Effector memory CD8-positive, alpha-beta T cell (primary cell): ENCODE data around the gene EYS.

Source experiments
- ATAC-seq: fragments of 150-1000 bp; cut with Tn5 transposase; replicated peaks from 2 replicates; pipeline ENCODE4 v1.10.0; 2021; ENCODE audit warnings: mild to moderate bottlenecking, moderate library complexity
- DNase-seq, 3 experiments: peaks; one replicate each; pipeline ENCODE4 v3.0.0; 2021
- H3K27ac Mint-ChIP-seq, 2 donors: one replicate each; pipeline ENCODE4 v1.8.0; 2022; ENCODE audit warnings: mild to moderate bottlenecking in 2 of 2, mixed read lengths in 2 of 2, moderate library complexity in 2 of 2
- H3K27me3 Mint-ChIP-seq, 2 donors: one replicate each; pipeline ENCODE4 v1.8.0; 2022; ENCODE audit warnings: mixed read lengths in 2 of 2
- H3K36me3 Mint-ChIP-seq: one replicate; pipeline ENCODE4 v1.8.0; 2022; ENCODE audit warnings: mild to moderate bottlenecking, moderate library complexity, mixed read lengths; ENCODE audit not compliant: insufficient read depth
- H3K4me1 Mint-ChIP-seq, 2 donors: one replicate each; pipeline ENCODE4 v1.8.0; 2022; ENCODE audit warnings: low read depth in 2 of 2, mixed read lengths in 2 of 2
- H3K4me3 Mint-ChIP-seq, 2 donors: one replicate each; pipeline ENCODE4 v1.8.0; 2022; ENCODE audit warnings: mild to moderate bottlenecking in 2 of 2, mixed read lengths in 2 of 2, moderate library complexity in 2 of 2
- H3K9me3 Mint-ChIP-seq, 2 donors: one replicate each; pipeline ENCODE4 v1.8.0; 2022; ENCODE audit warnings: mixed read lengths in 2 of 2

Gene EYS

DNA sequence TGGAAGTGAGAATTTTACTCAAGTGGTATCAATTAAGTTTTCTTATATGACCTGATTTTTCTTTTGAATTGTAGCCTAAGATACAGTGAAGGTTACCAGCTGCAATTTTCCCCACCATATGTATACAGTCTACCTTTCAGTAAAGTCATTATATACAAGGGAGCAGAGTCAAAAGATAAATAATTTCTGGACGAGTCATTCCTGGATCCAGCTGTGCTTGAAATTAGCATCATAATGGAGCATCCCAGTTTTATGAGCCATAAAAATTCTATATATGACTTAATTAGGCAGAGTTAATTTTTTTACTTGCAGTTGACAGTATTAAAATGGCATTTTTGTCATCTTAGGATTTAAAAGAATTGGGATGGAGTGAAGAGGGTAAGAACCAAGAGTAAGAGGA lies 1063.0 kb downstream of the EYS start:
- no peaks in the 10 kb centered on the region for H3K27me3 Mint-ChIP-seq
- no peak for ATAC-seq
- no peaks in the 10 kb centered on the region for H3K36me3 Mint-ChIP-seq
- H3K9me3 Mint-ChIP-seq = peaks cover 7 to 10% of the 10 kb centered on the region in 2 donors
- no peak for DNase-seq
- no peak overlapping the region for H3K27ac Mint-ChIP-seq
- H3K4me3 Mint-ChIP-seq = no peak overlapping the region
- H3K4me1 Mint-ChIP-seq = no peaks in the 10 kb centered on the region

DNA sequence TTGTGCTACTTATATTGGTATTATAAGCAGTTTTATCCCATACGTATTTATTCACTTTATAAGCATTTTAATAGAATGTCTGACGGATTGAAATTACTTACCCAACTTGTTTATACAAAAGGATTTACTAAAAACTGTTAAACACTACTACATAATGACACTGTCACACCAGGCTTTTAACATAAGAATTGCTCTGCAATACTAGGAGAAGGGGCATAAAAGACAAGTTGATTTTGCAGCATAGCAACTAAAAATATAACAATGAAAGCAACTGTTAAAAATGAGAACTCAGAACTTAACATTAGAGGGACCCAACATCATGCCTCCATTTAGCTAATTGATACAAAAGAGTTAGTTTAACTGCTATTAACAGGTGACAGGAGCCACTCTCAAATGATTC lies 1076.1 kb downstream of the EYS start:
- no peak overlapping the region for H3K27ac Mint-ChIP-seq

DNA sequence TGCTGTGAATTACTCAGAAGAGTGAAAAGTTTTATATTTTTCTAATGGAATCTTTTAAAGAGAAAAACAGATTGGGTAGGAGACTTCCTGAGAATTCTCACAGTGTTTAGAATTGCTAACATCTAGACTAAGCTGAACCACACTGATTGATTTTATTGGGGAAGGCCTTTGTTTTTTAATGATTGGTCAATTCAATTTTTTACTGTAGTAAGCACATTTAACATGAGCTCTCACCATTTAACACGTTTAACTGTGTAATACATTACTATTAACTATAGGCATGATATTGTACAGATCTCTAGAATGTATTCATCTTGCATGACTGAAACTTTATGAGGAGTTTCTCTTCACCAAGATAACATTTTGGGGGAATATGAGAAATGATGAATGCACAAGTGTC lies 1084.1 kb downstream of the EYS start:
- ATAC-seq = no peak
- Mint-ChIP-seq H3K4me1 (no peaks in the 10 kb centered on the region), H3K27me3 (no peaks in the 10 kb centered on the region), H3K4me3 (no peak overlapping the region), H3K27ac (no peak overlapping the region), H3K9me3 (peaks cover 6 to 7% of the 10 kb centered on the region in 2 donors), H3K36me3 (no peaks in the 10 kb centered on the region)
- no peak for DNase-seq

More for the DNA sequence above, 1076.1 kb downstream of the EYS start:
- no peaks in the 10 kb centered on the region for H3K27me3 Mint-ChIP-seq
- H3K9me3 Mint-ChIP-seq = peaks cover 4 to 7% of the 10 kb centered on the region in 2 donors
- DNase-seq = no peak
- H3K4me3 Mint-ChIP-seq = no peak overlapping the region
- H3K36me3 Mint-ChIP-seq = no peaks in the 10 kb centered on the region
- ATAC-seq = no peak
- no peaks in the 10 kb centered on the region for H3K4me1 Mint-ChIP-seq

DNA sequence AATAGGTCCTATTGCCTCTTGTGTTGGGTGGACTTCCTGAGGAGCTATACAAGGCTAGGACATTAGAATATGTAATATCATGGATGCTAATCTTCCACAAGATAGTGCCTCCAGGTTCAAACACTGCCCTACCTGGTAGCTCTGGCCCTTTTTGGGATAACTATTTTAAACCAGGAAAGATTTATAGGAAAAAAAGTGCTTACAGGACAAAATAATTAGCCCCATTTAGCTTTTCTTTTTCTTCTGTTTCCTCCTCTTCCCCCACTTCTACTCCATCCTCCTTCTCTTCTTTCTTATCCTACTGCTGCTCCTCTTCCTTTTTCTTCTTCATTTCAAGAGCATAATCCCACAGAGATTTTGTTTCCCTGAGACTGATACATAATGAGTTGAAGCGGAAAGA lies 1104.0 kb downstream of the EYS start:
- H3K4me3 Mint-ChIP-seq = no peak overlapping the region
- H3K4me1 Mint-ChIP-seq = no peaks in the 10 kb centered on the region
- no peaks in the 10 kb centered on the region for H3K36me3 Mint-ChIP-seq
- H3K27me3 Mint-ChIP-seq = no peaks in the 10 kb centered on the region
- H3K27ac Mint-ChIP-seq = no peak overlapping the region
- peaks cover 9 to 31% of the 10 kb centered on the region in 2 donors for H3K9me3 Mint-ChIP-seq
- DNase-seq (no peak), ATAC-seq (no peak)

DNA sequence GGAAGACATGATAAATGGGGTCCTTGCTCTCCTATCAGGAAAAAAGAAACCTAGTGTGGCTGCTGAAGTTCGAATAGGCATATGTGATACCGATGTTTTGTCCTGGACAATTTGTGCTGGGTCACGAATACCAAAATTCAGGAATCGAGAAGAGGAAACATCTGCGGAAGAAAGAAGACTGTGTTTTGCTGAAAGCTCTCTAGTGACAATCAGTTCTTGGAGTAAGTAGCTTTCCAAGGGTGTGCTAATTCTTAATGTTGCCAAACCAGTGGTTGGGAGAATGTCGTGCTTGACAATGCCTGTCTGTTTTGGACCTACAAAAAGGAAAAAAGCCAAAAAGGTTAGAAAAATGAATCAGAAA lies 1115.4 kb downstream of the EYS start:
- ATAC-seq = no peak
- no peak for DNase-seq
- H3K27me3 Mint-ChIP-seq = no peaks in the 10 kb centered on the region
- peaks cover 7 to 12% of the 10 kb centered on the region in 2 donors for H3K9me3 Mint-ChIP-seq
- H3K4me3 Mint-ChIP-seq = no peak overlapping the region
- H3K36me3 Mint-ChIP-seq = no peaks in the 10 kb centered on the region
- no peaks in the 10 kb centered on the region for H3K4me1 Mint-ChIP-seq
- no peak overlapping the region for H3K27ac Mint-ChIP-seq

DNA sequence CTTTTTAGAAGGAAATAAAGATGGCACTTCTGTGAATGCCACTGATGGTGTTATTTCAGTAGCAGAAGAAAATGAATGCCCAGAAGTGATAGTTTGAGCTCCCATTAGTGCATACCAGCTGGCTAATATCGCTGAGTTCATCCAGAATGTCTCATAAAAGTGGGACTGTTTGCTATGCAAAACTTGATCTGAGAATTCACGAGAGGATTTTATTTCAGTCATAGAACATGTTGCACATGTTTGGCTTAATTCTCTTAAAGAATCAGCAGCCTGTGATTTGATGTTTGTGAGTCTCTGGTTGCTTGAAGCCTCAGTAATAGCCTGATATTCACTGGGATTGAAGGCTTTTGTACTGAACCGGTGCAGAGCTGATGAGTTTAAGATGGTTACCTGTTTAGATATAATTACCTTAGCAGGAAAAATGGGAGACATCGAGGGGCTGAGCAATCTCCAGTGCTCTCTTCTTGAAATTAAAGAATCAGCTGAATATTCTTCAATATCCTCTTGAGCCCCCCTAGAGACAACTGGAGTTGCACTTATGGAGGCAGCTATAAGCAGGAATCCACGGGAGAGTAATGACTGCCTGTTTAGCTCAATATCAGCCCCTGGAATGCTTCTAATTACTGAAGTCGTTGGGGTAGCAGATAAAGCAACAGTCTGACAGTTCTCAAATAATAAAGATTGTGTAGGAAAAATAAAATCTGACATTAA lies 1115.9 kb downstream of the EYS start:
- peaks cover 7% of the 10 kb centered on the region in 2 donors for H3K9me3 Mint-ChIP-seq
- H3K4me3 Mint-ChIP-seq = no peak overlapping the region
- no peaks in the 10 kb centered on the region for H3K4me1 Mint-ChIP-seq
- no peaks in the 10 kb centered on the region for H3K36me3 Mint-ChIP-seq
- DNase-seq (no peak), ATAC-seq (no peak)
- H3K27ac Mint-ChIP-seq = no peak overlapping the region
- H3K27me3 Mint-ChIP-seq = no peaks in the 10 kb centered on the region

DNA sequence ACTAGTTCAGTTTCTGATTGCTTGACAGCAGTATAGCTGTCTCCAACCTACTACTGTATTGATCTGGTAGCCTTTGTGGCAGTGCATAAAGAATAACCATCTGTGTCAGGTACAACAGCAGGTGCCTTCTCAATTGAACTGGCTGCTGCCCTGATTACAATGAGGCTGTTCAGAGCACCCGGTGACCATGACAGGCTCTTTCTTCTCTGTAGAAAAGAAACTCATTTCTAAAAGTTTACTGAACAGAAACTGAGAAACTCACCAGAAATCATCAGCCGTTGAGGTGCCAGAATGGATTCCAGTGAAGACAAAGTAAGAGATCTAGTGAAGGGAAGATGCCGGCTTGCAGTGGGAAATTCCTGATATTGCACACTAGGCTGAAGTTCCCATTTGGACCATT lies 1117.1 kb downstream of the EYS start:
- Mint-ChIP-seq H3K9me3 (peaks cover 0 to 1% of the 10 kb centered on the region in 2 donors), H3K4me1 (no peaks in the 10 kb centered on the region), H3K4me3 (no peak overlapping the region), H3K27ac (no peak overlapping the region), H3K36me3 (no peaks in the 10 kb centered on the region), H3K27me3 (no peaks in the 10 kb centered on the region)
- DNase-seq = no peak
- no peak for ATAC-seq

DNA sequence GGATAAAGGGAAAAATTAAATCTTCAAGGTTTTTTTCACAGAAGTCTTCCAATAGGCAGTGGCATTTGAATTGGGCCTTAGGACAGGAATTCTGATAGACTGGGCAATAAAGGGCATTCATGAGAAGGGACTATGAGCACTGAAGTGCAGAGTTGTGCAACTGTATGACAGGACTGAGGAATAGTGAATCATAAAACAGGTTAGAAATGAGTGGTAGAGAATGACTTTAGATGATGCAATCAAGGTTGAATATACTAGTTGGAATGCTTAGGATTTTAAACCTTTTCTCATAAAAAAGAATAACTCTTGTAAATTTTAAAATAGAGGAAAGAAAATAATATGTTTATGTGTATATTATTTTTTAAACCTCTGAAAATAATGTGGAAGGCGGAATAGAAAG lies 1126.7 kb downstream of the EYS start:
- H3K4me1 Mint-ChIP-seq = no peaks in the 10 kb centered on the region
- no peaks in the 10 kb centered on the region for H3K36me3 Mint-ChIP-seq
- no peak overlapping the region for H3K4me3 Mint-ChIP-seq
- DNase-seq (no peak), ATAC-seq (no peak)
- H3K9me3 Mint-ChIP-seq = peaks cover 12 to 15% of the 10 kb centered on the region in 2 donors
- H3K27ac Mint-ChIP-seq = no peak overlapping the region
- no peaks in the 10 kb centered on the region for H3K27me3 Mint-ChIP-seq

DNA sequence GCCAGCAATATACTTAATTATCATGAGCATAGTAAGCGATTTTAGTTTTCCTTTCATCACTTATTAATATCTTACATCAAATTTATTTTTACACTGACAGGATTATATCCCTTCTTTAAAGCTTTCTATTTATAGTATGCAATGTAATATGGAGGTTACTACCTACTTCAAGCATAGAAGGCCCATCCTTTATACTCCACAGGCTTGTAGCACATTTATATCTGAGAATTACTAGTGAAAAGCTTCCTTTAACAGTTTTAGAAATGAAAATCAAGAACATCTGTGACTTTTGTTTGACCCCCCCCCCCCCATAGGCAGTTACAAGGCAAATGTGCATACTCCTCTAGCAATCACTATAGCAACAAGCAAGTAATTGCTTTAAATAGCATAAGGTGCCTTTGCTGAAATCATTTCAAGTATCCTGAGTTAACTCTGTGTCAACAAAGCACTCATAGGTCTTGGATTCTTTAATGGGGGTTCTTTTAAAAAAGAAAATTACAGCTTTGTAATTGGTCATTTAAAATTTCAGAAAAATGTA lies 1153.7 kb downstream of the EYS start:
- Mint-ChIP-seq H3K27me3 (no peaks in the 10 kb centered on the region), H3K36me3 (no peaks in the 10 kb centered on the region), H3K4me3 (no peak overlapping the region), H3K27ac (no peak overlapping the region), H3K9me3 (peaks cover 3 to 7% of the 10 kb centered on the region in 2 donors), H3K4me1 (no peaks in the 10 kb centered on the region)
- no peak for ATAC-seq
- no peak for DNase-seq

DNA sequence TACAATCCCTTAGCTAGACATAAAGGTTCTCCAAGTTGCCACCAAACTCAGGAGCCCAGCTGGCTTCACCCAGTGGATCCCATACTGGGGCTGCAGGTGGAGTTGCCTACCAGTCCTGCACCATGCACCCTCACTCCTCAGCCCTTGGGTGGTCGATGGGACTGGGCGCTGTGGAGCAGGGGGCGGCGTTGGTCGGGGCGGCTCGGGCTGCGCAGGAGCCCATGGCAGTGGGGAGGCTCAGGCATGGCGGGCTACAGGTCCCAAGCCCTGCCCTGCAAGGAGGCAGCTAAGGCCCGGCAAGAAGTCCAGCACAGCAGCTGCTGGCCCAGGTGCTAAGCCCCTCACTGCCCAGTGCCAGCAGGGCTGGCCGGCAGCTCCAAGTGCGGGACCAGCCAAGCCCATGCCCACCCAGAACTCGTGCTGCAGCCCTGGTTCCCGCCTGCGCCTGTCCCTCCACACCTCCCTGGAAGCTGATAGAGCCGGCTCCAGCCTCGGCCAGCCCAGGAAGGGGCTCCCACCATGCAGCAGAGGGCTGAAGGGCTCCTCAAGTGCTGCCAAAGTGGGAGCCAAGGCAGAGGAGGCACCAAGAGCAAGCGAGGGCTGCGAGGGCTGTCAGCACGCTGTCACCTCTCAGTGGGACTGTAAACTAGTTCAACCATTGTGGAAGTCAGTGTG lies 1159.3 kb downstream of the EYS start:
- Mint-ChIP-seq H3K4me1 (no peaks in the 10 kb centered on the region), H3K36me3 (no peaks in the 10 kb centered on the region), H3K9me3 (peaks cover 2 to 9% of the 10 kb centered on the region in 2 donors), H3K27me3 (no peaks in the 10 kb centered on the region), H3K4me3 (no peak overlapping the region), H3K27ac (no peak overlapping the region)
- DNase-seq = no peak
- ATAC-seq = no peak

DNA sequence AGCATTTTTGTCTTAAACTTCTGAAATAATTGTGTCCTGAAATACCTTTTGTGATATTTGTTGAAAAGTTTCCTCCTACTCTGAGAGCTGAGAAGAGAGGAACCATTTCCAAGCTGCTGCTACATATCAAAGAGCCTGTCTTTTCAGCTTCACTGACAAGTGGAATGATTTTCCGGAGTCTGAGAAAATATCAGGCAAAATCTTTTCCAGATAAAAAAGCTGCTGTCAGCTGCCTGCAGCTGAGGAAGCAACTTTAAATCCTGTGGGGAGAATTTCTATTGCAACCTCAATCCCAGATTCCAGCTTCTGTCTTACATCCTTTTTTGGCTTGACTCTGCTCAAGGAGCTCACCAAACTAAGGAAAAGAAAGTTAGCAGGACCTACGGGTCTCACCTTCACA lies 1167.1 kb downstream of the EYS start:
- no peak for DNase-seq
- Mint-ChIP-seq H3K36me3 (no peaks in the 10 kb centered on the region), H3K27me3 (no peaks in the 10 kb centered on the region)

DNA sequence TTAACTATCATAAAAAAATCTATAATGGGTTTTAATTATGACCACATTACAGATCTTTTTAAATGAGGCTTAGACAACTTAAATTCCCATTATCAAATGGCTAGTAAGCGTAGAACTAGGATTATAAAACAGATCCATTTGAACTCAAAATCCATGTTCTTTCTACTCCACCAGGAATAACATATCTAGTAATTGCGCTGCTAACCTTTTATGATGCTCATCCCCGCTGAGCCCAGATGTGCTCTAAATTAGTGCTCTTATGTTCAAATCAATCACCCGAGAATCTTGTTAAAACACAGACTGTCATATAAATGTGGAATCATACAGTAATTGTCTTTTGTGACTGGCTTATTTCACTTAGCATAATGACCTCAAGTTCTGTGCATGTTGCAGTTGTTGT lies 1168.3 kb downstream of the EYS start:
- Mint-ChIP-seq H3K36me3 (no peaks in the 10 kb centered on the region), H3K4me3 (no peak overlapping the region), H3K27me3 (no peaks in the 10 kb centered on the region), H3K27ac (no peak overlapping the region), H3K9me3 (peaks cover 4 to 5% of the 10 kb centered on the region in 2 donors), H3K4me1 (no peaks in the 10 kb centered on the region)
- DNase-seq (no peak), ATAC-seq (no peak)

More for the DNA sequence above, 1167.1 kb downstream of the EYS start:
- Mint-ChIP-seq H3K4me3 (no peak overlapping the region), H3K27ac (no peak overlapping the region), H3K4me1 (no peaks in the 10 kb centered on the region), H3K9me3 (peaks cover 2 to 14% of the 10 kb centered on the region in 2 donors)
- no peak for ATAC-seq

DNA sequence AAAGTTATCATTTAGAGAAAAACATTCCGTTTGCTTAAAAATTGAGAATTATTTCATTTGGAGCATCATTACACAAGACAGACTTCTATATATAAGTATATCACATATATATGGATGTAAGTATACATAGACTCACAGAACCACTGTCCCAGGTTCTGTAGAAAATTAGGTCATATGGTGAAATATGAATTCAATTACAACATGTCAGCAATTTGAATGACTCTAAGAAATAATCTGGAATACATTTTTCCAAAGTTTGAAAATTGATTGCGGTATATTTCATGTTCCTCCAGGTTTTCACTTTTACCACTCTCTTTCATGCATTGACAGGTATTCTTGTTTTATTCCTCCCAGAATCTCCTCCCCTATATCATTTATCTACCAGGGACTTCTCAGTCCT lies 1179.1 kb downstream of the EYS start:
- DNase-seq (no peak), ATAC-seq (no peak)
- H3K36me3 Mint-ChIP-seq = no peaks in the 10 kb centered on the region

DNA sequence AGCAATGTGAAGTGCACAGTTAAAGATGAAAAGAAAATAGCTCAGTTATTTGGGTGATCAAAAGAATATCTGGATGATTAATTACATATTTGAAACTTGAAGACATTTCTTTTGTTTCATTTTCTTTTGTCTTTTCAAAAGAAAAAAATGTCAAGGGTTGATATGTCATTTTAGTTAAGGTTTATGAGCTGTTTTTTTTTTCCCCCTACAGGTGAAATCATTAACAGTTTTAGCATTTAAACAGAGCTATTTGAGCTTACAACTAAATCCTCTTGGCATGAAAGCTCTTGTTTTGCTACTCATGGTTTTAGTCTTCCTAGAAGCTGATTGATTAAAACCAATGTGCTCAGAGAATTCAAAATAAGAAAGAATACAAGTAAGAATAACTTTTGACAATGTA lies 1184.2 kb downstream of the EYS start:
- no peak for ATAC-seq
- peaks cover 8 to 13% of the 10 kb centered on the region in 2 donors for H3K9me3 Mint-ChIP-seq
- H3K27me3 Mint-ChIP-seq = no peaks in the 10 kb centered on the region
- no peak for DNase-seq
- H3K4me1 Mint-ChIP-seq = no peaks in the 10 kb centered on the region
- peaks cover 4% of the 10 kb centered on the region for H3K36me3 Mint-ChIP-seq
- no peak overlapping the region for H3K27ac Mint-ChIP-seq
- H3K4me3 Mint-ChIP-seq = no peak overlapping the region

More for the DNA sequence above, 1179.1 kb downstream of the EYS start:
- no peak overlapping the region for H3K27ac Mint-ChIP-seq
- no peak overlapping the region for H3K4me3 Mint-ChIP-seq
- no peaks in the 10 kb centered on the region for H3K27me3 Mint-ChIP-seq
- H3K9me3 Mint-ChIP-seq = peaks cover 0 to 7% of the 10 kb centered on the region in 2 donors
- H3K4me1 Mint-ChIP-seq = no peaks in the 10 kb centered on the region
